ENCODE results near the gene KLHDC4.

DNA sequence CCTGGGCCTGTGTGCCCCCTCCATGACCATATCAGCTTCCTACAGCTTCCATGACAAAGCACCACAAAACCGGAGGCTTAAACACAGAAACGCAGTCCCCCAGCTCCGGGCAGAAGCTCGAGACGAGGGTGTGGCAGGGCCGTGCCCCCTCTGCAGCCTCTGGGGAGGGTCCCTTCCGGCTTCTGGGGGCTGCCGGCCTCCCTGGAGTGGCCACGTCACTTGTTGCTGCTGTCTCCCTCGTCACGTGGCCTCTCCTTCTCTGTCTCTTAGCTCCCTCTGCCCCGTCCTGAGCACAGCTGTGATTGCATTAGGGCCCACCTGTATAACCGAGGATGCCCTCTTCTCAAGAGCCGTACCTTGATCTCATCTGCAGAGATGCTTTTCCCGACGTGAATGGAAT lies 98.9 kb downstream of the KLHDC4 start:
- TF ChIP-seq, protein P1, sequence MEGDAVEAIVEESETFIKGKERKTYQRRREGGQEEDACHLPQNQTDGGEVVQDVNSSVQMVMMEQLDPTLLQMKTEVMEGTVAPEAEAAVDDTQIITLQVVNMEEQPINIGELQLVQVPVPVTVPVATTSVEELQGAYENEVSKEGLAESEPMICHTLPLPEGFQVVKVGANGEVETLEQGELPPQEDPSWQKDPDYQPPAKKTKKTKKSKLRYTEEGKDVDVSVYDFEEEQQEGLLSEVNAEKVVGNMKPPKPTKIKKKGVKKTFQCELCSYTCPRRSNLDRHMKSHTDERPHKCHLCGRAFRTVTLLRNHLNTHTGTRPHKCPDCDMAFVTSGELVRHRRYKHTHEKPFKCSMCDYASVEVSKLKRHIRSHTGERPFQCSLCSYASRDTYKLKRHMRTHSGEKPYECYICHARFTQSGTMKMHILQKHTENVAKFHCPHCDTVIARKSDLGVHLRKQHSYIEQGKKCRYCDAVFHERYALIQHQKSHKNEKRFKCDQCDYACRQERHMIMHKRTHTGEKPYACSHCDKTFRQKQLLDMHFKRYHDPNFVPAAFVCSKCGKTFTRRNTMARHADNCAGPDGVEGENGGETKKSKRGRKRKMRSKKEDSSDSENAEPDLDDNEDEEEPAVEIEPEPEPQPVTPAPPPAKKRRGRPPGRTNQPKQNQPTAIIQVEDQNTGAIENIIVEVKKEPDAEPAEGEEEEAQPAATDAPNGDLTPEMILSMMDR (IDR thresholded peaks at IDR 0.05; ENCODE audit: low read depth, low read length, missing input control) = no peak
- TF ChIP-seq EGR1 (IDR thresholded peaks at IDR 0.05; ENCODE audit: low read depth in 2 of 2) = no peak
- TF ChIP-seq, protein P2, sequence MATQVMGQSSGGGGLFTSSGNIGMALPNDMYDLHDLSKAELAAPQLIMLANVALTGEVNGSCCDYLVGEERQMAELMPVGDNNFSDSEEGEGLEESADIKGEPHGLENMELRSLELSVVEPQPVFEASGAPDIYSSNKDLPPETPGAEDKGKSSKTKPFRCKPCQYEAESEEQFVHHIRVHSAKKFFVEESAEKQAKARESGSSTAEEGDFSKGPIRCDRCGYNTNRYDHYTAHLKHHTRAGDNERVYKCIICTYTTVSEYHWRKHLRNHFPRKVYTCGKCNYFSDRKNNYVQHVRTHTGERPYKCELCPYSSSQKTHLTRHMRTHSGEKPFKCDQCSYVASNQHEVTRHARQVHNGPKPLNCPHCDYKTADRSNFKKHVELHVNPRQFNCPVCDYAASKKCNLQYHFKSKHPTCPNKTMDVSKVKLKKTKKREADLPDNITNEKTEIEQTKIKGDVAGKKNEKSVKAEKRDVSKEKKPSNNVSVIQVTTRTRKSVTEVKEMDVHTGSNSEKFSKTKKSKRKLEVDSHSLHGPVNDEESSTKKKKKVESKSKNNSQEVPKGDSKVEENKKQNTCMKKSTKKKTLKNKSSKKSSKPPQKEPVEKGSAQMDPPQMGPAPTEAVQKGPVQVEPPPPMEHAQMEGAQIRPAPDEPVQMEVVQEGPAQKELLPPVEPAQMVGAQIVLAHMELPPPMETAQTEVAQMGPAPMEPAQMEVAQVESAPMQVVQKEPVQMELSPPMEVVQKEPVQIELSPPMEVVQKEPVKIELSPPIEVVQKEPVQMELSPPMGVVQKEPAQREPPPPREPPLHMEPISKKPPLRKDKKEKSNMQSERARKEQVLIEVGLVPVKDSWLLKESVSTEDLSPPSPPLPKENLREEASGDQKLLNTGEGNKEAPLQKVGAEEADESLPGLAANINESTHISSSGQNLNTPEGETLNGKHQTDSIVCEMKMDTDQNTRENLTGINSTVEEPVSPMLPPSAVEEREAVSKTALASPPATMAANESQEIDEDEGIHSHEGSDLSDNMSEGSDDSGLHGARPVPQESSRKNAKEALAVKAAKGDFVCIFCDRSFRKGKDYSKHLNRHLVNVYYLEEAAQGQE (IDR thresholded peaks at IDR 0.05) = no peak
- TF ChIP-seq YY1 (IDR thresholded peaks at IDR 0.05) = no peak
- TF ChIP-seq JUND (IDR thresholded peaks at IDR 0.05) = no peak
- TF ChIP-seq, protein P3, sequence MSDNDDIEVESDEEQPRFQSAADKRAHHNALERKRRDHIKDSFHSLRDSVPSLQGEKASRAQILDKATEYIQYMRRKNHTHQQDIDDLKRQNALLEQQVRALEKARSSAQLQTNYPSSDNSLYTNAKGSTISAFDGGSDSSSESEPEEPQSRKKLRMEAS (IDR thresholded peaks at IDR 0.05) = no peak
- no peak for TF ChIP-seq HNF4A (conservative IDR thresholded peaks at IDR 0.05)
- TF ChIP-seq RXRA (IDR thresholded peaks at IDR 0.05) = no peak
- TF ChIP-seq NR2F2 (IDR thresholded peaks at IDR 0.05) = no peak

Measured in liver (tissue), 3 donors.